NCI-H2107 treated with DMSO at 0.1 percent for 48 hours (cell line): Measurements from ENCODE around the gene LYAR.

Source experiments
- DNase-seq: peaks from one replicate; lab custom pipeline; 2025; ENCODE audit not compliant: unreplicated experiment; lab: John Stamatoyannopoulos, UW

Gene LYAR

DNA sequence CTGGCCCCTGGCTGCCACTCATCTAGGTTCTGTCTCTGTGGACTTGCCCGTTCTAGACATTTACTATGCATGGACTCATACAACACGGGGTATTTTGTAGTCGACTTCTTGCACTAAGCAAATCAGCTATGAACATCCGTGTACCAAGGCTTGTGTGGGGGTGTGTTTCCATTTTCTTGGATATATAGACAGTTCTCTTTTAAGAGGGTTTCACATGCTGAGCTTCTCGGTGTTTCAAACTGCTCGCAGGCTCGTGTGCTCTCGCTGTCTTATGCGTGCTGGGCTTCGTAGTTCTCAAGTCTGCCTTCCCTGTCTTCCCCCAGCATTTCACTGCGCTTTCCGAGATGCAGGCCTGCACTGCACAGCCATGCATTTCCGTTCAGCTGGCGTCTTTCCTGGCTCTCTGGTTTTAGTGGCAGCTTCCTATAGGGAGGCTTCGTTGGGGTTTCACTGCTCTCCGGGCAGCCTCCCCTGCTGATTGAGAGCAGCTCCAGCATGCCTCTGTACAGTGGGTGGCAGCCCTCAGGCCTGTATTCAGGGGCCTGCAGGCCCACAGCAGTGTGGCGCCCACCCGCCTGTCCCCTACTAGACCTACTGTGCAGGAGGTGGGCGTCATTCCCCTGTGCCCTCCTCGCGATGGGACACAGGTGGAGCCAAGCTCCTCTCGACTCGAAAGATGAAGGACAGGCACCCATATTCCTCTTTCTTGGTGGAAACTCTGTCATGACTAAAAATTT is 27.7 kb upstream of the LYAR start:
- no peak for DNase-seq

DNA sequence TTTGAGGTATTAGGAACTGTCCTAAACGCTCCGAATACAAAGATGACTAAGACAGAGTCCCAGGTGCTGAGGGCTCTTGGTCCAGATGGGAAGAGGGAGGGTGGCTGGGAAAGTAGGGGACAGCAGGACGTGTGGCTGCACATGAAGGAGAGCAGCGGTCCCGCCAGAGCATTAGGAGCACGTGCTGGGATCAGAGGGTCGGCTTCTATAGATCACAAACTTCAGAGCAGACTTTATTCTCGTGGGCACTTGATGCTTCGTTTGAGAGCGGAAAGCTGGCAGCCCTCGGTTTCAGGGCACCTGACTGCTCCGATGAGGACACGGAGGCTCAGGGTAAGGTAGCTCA is 26.2 kb upstream of the LYAR start:
- DNase-seq, result no peak

DNA sequence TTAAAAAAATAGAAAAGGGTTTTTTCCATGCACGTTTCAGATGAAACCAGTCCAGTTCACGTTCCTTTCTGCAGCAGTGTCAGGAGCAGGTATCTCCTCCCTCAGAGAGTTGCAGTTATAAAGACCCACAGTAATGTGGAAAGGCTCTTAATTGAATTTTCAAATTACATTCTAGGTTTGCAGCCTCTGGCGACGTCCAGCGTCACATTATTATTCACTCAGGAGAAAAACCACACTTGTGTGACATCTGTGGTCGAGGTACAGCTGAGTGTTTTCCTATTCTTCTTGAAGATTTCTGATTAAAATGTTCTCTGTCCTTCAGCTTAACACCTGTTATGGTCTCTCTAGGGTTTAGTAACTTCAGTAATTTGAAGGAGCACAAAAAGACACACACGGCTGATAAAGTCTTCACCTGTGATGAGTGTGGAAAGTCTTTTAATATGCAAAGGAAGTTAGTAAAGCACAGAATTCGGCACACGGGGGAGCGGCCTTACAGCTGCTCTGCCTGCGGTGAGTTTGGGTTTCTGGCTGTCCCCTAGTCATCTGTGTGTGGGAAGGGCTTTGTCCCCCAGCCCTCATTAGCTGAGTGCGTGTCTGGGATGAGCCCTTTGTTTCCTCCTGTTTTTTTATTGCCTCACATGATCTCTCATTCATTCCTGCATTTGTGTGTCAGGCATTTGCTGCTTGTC is 25.7 kb upstream of the LYAR start:
- no peak for DNase-seq

DNA sequence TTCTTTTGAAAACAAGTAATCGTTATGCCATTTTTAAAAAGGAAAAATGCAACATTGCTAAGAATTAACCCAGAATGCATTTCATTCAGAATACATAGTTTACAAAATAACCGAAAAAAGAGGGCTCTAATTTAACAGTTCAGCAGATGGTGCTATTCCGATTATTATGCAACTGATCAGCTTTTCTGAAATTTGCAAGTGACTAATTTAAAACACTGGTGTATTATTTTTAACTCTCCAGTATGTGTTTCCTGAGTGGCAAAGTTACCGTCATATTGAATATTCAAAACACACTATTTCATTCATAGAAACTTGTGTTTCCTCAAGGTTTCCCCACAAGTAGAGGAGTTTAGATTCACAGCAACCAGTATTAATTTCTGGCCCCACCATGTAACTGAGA is 21.2 kb upstream of the LYAR start:
- no peak for DNase-seq

- DNase-seq, result no peak
Measured at GRCh38 chr4:4308800-4309441, 19.0 kb upstream of the LYAR start.

DNA sequence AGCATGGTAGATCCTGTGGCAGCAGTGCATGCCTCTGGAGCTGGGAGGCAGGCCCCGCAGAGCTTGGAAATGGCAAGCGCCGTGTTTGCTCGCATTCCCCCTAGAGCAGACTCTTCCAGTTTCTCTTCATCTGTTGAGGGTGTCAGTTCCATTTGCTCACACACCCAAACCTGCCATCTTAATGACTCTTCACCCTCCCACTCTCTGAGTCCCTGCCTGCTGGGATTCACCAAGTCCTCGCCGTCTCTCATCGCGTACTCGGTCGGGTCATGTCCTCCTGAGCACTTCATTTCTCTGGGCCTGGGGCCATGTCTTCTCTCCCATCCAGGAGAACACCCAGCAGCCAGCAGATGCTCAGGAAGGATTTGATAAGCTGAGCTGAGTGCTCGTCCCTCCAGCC is 17.0 kb upstream of the LYAR start:
- DNase-seq, result no peak

- no peak for DNase-seq
Measured at GRCh38 chr4:4302416-4302815, 12.5 kb upstream of the LYAR start.

GRCh38 chr4:4302001-4302400 is 12.0 kb upstream of the LYAR start:
- DNase-seq, result no peak

- DNase-seq, result no peak
Measured at GRCh38 chr4:4299006-4299405, 9.1 kb upstream of the LYAR start.

DNA sequence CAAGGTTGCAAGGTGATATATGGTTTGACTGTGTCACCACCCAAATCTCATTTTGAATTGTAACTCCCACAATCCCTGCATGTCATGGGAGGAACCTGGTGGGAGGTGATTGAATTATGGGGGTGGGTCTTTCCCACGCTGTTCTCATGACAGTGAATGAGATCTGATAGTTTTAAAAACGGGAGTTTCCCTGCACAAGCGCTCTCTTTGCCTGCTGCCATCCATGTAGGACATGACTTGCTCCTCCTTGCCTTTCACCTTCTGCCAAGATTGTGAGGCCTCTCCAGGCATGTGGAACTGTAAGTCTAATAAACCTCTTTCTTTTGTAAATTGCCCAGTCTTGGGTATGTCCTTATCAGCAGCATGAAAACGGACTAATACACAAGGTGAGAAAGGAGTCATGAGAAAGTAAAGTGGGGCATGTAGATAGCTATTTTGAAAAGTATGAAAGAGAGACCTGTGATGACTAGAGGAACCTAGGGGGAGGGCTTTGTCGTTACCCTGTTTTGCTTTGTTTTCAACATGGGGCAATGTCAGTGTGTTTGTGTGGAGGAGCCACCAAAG is 6.4 kb upstream of the LYAR start:
- no peak for DNase-seq

GRCh38 chr4:4293279-4293678 is 3.3 kb upstream of the LYAR start:
- no peak for DNase-seq

- DNase-seq, result no peak
Measured at GRCh38 chr4:4289597-4289940, 385 bp downstream of the LYAR start.

GRCh38 chr4:4289055-4289454 is 899 bp downstream of the LYAR start:
- no peak for DNase-seq

DNA sequence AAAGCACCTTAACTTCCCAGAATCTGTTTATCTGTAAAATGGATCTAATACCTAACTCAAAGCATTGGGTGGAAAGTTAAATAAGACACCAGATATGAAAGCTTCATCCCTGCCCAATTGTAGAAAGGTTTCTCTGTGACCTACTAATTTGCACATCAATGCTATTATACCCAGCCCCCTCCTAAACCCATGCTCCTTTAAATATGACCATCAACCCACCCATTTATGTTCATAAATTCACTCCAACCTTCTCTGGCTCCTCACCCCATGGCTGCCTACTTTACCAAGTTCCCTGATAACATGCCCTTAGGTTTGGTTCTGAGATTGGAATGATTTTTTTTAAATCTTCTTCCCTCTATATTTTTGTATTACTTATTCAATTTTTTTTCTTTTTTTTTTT is 1.9 kb downstream of the LYAR start:
- DNase-seq, result no peak

DNA sequence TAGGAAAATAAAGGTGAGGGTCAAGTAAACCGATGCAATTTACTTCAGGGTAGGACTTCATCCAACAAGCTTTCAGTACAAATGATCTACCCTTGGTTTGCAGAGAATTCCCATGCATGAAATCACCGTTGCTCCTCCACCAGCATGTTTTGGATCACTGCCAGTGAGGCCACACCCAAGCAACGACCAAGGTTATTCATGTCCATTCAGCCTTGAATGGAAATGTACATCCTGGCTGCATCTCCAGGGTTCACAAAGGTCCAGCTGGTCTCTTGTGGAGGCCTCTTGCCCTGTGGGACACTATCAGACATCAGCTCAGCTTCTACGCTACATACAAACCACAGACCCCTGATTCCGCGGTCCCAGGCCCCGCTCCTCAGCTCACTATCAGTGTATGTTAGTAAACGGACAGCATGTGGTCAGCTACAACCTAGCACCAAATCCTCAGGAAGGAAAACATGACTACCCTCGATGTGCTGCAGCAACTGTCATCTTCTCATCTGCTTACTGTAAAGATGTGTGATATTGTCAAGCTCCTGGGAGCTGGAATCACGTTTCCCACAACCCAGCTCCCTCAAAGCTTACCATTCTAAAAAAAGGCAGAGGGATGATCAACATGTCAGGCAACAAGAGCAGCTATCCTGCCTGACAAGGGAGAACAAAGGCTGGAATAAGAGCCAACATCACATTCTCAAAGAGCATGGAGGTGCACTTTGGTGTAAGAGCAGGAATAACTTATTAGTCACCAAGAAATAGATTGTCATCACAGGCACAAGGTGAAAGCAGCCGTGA is 4.9 kb downstream of the LYAR start:
- no peak for DNase-seq

DNA sequence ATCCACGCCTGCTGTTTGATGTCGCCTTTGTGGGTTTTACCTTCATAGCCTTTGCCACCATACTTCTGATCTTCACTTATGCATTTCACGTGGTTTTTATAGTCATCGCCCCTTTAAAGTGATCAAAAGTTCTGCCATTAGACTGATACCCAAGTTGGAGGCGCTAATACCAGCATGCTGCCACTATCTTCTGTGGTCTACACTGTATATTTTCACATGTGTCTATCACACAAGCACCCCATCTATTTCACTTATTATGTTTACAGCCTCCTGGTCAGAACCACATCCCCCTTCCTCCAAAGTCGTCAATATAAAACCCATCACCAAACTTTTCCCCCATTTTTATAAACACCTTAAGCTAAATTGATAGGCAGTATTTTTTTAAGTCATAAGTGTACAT is 8.2 kb downstream of the LYAR start:
- DNase-seq, result no peak

DNA sequence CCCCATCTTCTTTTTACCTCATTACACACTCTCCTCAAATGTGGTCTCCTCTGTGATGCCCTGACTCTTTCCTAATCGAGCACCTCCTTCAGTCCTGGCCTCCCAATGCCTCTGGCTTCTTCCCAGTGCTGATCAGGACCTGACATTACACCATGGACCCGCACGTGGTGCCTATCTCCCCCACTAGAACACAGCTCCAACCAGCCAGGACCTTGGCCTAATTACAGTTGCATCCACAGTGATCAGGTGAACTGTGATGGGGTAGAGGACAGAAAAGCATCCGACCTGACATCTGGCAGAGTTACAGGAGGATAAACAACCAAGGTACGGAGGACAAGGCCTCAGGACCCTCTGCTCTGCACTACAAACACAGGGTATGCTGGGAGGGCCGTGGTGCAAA is 12.4 kb downstream of the LYAR start:
- DNase-seq, result no peak

DNA sequence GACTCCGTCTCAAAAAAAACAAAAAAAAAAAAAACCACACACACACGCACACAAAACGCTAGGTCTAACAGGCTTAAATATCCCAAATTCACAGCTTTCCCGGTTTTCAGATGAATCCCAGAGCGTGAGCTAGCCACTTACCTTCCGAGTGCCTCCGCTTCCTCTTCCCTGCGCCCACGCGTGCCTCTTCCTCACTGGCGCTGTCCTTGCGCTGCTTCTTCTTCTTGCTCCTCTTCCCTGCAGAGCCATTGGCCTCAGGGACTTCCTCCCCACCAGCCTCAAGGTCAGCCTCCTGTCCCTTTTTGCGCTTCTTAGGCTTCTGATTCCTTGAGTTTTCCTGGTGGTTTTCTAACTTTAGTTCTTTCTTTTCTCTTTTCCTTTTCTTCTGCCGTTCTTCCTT is 15.7 kb downstream of the LYAR start:
- no peak for DNase-seq

DNA sequence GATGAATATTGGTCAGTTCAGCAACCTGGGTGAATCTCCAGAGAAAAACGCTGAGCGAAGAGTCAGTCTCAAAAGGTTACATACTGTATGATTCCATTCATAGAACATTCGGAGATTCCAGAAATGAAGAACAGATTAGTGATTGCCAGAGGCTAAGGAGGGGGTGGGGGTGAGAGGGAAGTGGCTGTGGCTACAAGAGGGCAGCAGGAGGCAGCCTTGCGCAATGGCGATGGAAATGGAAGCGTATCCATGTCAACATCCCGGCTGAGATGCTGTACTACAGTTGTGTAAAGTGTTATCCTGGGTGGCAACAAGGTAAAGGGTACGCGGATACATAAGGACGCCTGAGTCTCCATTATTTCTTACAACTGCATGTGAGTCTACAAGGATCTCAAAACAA is 18.0 kb downstream of the LYAR start:
- DNase-seq, result no peak

DNA sequence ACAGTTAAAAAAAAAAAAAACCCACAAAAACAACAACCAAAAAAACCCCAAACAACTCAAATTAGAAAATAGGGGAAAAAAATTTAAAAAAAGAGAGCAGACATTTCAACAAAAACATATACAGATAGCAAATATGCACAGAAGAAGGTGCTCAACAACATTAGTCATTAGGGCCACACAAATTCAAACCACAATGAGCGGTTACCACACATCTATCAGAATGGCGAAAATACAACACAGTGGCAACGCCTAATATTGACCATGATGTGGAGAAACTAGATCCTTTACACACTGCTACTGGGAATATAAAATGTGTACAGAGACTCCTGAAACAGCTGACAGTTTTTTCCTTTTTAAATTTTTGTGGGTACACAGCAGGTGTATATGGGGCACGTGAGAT is 19.4 kb downstream of the LYAR start:
- DNase-seq, result no peak

- no peak for DNase-seq
Measured at GRCh38 chr4:4269856-4270255, 20.1 kb downstream of the LYAR start.

DNA sequence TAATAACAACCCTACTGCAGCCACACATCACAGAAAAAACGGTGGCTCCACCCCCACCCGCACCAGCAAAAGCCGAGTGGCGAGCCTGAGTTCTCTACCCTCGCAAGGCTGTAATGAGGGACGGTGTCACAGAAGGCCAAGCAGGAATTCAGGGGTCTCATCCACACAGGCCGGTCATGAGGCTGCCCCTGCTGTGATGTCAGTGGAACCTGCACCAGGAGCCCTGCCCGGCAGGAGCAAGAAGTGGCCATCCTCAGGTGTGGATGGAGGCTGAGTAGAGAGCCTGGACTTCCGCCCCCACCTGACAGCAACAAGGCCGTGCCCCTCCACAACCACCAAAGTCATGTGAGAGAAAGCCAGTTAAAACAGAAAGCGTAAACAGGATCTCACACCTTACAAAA is 20.6 kb downstream of the LYAR start:
- no peak for DNase-seq
